HG03060 (cell line): Measurements from ENCODE around the gene PIK3CD.

Source experiments
- ATAC-seq: cut with Tn5 transposase; IDR thresholded peaks from one replicate; pipeline ENCODE4 v1.9.1; 2021; ENCODE audit warnings: low read depth, moderate number of reproducible peaks; ENCODE audit not compliant: unreplicated experiment

PIK3CD gene

GRCh38 chr1:9763914-9764313 lies 112.4 kb downstream of the PIK3CD start:
- ATAC-seq, result no peak

GRCh38 chr1:9764550-9764949 lies 113.0 kb downstream of the PIK3CD start:
- no peak for ATAC-seq

- no peak for ATAC-seq
Observed at GRCh38 chr1:9766759-9767442, 115.4 kb downstream of the PIK3CD start.

- no peak for ATAC-seq
Observed at GRCh38 chr1:9767964-9768668, 116.6 kb downstream of the PIK3CD start.

GRCh38 chr1:9768983-9769382 lies 117.5 kb downstream of the PIK3CD start:
- no peak for ATAC-seq

GRCh38 chr1:9770298-9770697 lies 118.8 kb downstream of the PIK3CD start:
- ATAC-seq, result no peak

- ATAC-seq, result no peak
Observed at GRCh38 chr1:9774712-9775679, 123.5 kb downstream of the PIK3CD start.

GRCh38 chr1:9776685-9777084 lies 125.2 kb downstream of the PIK3CD start:
- no peak for ATAC-seq
